BE2C (cell line): ENCODE data around the gene ZNF512B.

Experiments used
- DNase-seq: peaks from one replicate; pipeline ENCODE4 v3.0.0-alpha.2; 2020
- H3K27me3 ChIP-seq: fragments of 250-450 bp; sonication (Bioruptor Pico); 2 replicates; pipeline ENCODE4 v1.5.1; 2020; ENCODE audit warnings: mild to moderate bottlenecking
- H3K36me3 ChIP-seq: fragments of 250-450 bp; sonication (Bioruptor Pico); 2 replicates; pipeline ENCODE4 v1.5.1; 2020; ENCODE audit warnings: mild to moderate bottlenecking
- H3K4me1 ChIP-seq: fragments of 250-450 bp; sonication (Bioruptor Pico); 2 replicates; pipeline ENCODE4 v1.5.1; 2020
- H3K4me3 ChIP-seq: 2 replicates; pipeline ENCODE4 v1.5.1; 2011; ENCODE audit warnings: low read depth, low read length
- H3K9me3 ChIP-seq: fragments of 250-450 bp; sonication (Bioruptor Pico); 2 replicates; pipeline ENCODE4 v1.5.1; 2020
- CTCF ChIP-seq: IDR thresholded peaks from 2 replicates; pipeline ENCODE4 v1.5.1; 2012; ENCODE audit warnings: mild to moderate bottlenecking, low read depth, low read length

The ZNF512B gene

GRCh38 chr20:63955827-63956663 lies 13.7 kb downstream of the ZNF512B start, which contains the start of gene UCKL1:
Gene UCKL1 (minus strand): TSS chr20:63956416. CDS start chr20:63956372, 44 bp downstream.
- TF ChIP-seq CTCF: no peak
- Histone ChIP-seq H3K4me3 (peak within 1 kb of the TSS; percentile 91), H3K36me3 (peaks cover 11% of the 10 kb centered on the region; the same call in 1 of the 2 replicates), H3K27me3 (no peaks in the 10 kb centered on the region), H3K9me3 (no peaks in the 10 kb centered on the region), H3K4me1 (peaks cover 12% of the 10 kb centered on the region)
- peak; percentile 95 for DNase-seq

- Histone ChIP-seq H3K36me3 (peaks cover 11% of the 10 kb centered on the region; the same call in 1 of the 2 replicates), H3K27me3 (no peaks in the 10 kb centered on the region), H3K4me1 (peaks cover 12% of the 10 kb centered on the region), H3K9me3 (no peaks in the 10 kb centered on the region), H3K4me3 (peak overlapping the region; percentile 91)
- TF ChIP-seq CTCF: peak; percentile 32
- DNase-seq: peak; percentile 43
Measured at GRCh38 chr20:63955281-63955826, 14.4 kb downstream of the ZNF512B start.

GRCh38 chr20:63953764-63954429 lies 15.8 kb downstream of the ZNF512B start:
- Histone ChIP-seq H3K9me3 (no peaks in the 10 kb centered on the region), H3K36me3 (peaks cover 2% of the 10 kb centered on the region; the same call in 1 of the 2 replicates), H3K4me1 (peaks cover 24% of the 10 kb centered on the region), H3K4me3 (peak overlapping the region; percentile 91), H3K27me3 (no peaks in the 10 kb centered on the region)
- TF ChIP-seq CTCF: no peak
- no peak for DNase-seq

GRCh38 chr20:63952769-63953168 lies 17.0 kb downstream of the ZNF512B start:
- no peak for DNase-seq
- no peak for TF ChIP-seq CTCF
- peaks cover 24% of the 10 kb centered on the region for H3K4me1 ChIP-seq
- no peaks in the 10 kb centered on the region; the same call in 1 of the 2 replicates for H3K36me3 ChIP-seq
- no peak overlapping the region for H3K4me3 ChIP-seq
- H3K27me3 ChIP-seq: no peaks in the 10 kb centered on the region
- H3K9me3 ChIP-seq: no peaks in the 10 kb centered on the region

- no peak for DNase-seq
- H3K9me3 ChIP-seq: no peaks in the 10 kb centered on the region
- H3K4me1 ChIP-seq: peaks cover 21% of the 10 kb centered on the region
- no peaks in the 10 kb centered on the region for H3K27me3 ChIP-seq
- H3K4me3 ChIP-seq: no peak overlapping the region
- no peak for TF ChIP-seq CTCF
- H3K36me3 ChIP-seq: no peaks in the 10 kb centered on the region; the same call in 1 of the 2 replicates
Measured at GRCh38 chr20:63952210-63952535, 17.6 kb downstream of the ZNF512B start.
